Measurements from ENCODE around the gene ZNF584.

The ZNF584 gene

DNA sequence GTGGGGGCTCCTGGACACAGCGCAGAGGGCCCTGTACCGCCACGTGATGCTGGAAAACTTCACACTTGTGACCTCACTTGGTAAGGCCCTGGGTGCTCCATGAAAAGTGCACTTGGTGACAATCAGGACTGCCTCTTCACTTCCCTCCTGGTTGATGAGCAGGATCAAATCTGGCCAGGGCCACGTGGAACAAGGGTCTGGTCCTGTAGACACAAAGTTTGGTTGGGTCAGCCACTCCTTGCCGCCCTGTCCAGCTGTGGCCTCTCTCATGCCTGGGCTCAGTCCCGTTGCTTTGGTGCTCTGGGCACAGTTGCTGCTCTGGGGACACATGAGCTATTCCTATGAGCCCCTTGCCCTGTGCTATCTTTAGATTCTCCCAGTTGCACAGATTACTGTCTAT, 45.3 kb downstream of the ZNF584 start:
- Histone ChIP-seq H3K9me3 (ENCODE audit: control insufficient read depth in 1 of 2, low read length in 2 of 2) (no peaks in the 10 kb centered on the region), H3K27ac (ENCODE audit: low read length) (no peak overlapping the region), H3K4me3 (ENCODE audit: low read depth in 1 of 2, low read length in 2 of 2) (no peak overlapping the region), H3K4me1 (ENCODE audit: control insufficient read depth in 1 of 2, insufficient read depth in 2 of 2, low read length in 2 of 2) (peaks cover 5 to 10% of the 10 kb centered on the region in 2 donors), H3K27me3 (ENCODE audit: low read depth, low read length) (no peaks in the 10 kb centered on the region), H3K36me3 (ENCODE audit: control insufficient read depth in 1 of 2, insufficient read depth in 2 of 2, low read length in 2 of 2) (peaks cover 0 to 43% of the 10 kb centered on the region in 2 donors)

DNA sequence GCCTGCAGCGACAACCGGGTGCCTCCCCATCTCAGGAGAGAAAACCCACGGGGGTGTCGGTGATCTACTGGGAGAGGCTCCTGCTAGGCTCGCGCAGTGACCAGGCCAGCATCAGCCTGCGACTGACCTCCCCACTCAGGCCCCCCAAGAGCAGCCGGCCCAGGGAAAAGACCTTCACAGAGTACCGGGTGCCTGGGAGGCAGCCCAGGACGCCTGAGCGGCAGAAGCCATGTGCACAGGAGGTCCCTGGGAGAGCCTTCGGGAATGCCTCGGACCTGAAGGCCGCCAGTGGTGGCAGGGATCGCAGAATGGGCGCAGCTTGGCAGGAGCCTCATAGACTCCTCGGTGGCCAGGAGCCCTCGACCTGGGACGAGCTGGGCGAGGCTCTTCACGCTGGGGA, 46.9 kb downstream of the ZNF584 start:
- H3K9me3 ChIP-seq (ENCODE audit: control insufficient read depth in 1 of 2, low read length in 2 of 2) = no peaks in the 10 kb centered on the region
- H3K27ac ChIP-seq (ENCODE audit: low read length) = no peak overlapping the region
- H3K4me3 ChIP-seq (ENCODE audit: low read depth in 1 of 2, low read length in 2 of 2) = no peak overlapping the region
- no peaks in the 10 kb centered on the region for H3K27me3 ChIP-seq (ENCODE audit: low read depth, low read length)
- peaks cover 0 to 43% of the 10 kb centered on the region in 2 donors for H3K36me3 ChIP-seq (ENCODE audit: control insufficient read depth in 1 of 2, insufficient read depth in 2 of 2, low read length in 2 of 2)
- H3K4me1 ChIP-seq (ENCODE audit: control insufficient read depth in 1 of 2, insufficient read depth in 2 of 2, low read length in 2 of 2) = peaks cover 5 to 10% of the 10 kb centered on the region in 2 donors

DNA sequence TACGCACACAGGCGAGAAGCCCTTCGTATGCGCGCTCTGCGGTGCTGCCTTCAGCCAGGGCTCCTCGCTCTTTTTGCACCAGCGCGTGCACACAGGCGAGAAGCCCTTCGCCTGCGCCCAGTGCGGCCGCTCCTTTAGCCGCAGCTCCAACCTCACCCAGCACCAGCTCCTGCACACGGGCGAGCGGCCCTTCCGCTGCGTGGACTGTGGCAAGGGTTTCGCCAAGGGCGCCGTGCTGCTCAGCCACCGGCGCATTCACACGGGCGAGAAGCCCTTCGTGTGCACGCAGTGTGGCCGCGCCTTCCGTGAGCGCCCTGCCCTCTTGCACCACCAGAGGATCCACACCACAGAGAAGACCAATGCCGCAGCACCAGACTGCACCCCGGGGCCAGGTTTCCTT, 47.7 kb downstream of the ZNF584 start:
- Histone ChIP-seq H3K4me1 (ENCODE audit: control insufficient read depth in 1 of 2, insufficient read depth in 2 of 2, low read length in 2 of 2) (peaks cover 0 to 5% of the 10 kb centered on the region in 2 donors), H3K4me3 (ENCODE audit: low read depth in 1 of 2, low read length in 2 of 2) (no peak overlapping the region), H3K27me3 (ENCODE audit: low read depth, low read length) (no peaks in the 10 kb centered on the region), H3K27ac (ENCODE audit: low read length) (no peak overlapping the region), H3K9me3 (ENCODE audit: control insufficient read depth in 1 of 2, low read length in 2 of 2) (no peaks in the 10 kb centered on the region), H3K36me3 (ENCODE audit: control insufficient read depth in 1 of 2, insufficient read depth in 2 of 2, low read length in 2 of 2) (peaks cover 0 to 43% of the 10 kb centered on the region in 2 donors)

DNA sequence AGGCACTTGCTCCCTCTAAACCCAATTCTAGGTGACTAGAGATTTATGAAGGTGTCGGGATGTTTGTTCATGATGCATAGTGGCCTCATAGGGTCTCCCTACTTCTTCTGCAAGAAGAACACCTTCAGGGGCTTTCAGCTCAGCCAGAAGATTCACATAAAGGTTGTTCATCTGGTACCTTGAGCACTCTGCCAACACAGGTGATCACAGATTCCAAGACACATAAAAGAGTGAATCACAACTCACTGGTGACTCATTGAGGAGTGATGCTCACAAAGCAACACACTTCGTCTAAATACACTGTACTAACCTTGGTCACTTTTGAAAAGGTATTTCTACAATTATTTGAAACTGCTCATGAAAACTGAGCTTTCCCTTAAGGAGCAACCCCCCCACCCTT, 51.6 kb downstream of the ZNF584 start:
- Histone ChIP-seq H3K27me3 (ENCODE audit: low read depth, low read length) (no peaks in the 10 kb centered on the region), H3K27ac (ENCODE audit: low read length) (no peak overlapping the region), H3K4me1 (ENCODE audit: control insufficient read depth in 1 of 2, insufficient read depth in 2 of 2, low read length in 2 of 2) (no peaks in the 10 kb centered on the region), H3K36me3 (ENCODE audit: control insufficient read depth in 1 of 2, insufficient read depth in 2 of 2, low read length in 2 of 2) (peaks cover 0 to 29% of the 10 kb centered on the region in 2 donors), H3K4me3 (ENCODE audit: low read depth in 1 of 2, low read length in 2 of 2) (no peak overlapping the region), H3K9me3 (ENCODE audit: control insufficient read depth in 1 of 2, low read length in 2 of 2) (no peaks in the 10 kb centered on the region)

DNA sequence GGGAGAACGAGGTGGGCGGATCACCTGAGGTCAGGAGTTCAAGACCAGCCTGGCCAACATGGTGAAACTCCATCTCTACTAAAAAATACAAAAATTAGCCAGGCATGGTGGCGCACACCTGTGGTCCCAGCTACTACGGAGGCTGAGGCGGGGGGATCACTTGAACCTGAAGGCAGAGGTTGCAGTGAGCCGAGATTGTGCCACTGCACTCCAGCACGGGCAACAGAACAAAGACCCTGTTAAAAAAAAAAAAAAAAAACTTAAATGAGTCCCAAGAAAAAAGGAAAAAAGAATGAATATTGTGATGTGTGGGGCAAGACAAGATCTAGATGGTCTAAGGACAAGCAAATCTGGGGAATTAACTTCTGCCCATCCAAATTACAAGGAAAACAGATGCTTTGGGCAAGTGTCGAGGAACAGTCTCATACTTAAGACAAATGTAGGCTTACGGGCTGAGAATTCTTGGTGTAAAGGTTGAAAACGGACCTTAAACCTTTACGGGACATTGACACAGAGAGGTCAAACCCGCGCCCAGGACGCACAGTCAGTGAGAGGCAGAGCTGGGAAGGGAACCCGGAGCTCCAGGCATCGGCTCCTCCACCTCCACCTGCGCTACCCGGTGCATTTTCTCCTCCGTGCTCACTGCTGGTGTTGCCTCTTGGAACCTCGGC, 57.8 kb downstream of the ZNF584 start:
- H3K27ac ChIP-seq (ENCODE audit: low read length) = no peak overlapping the region
- peaks cover 0 to 3% of the 10 kb centered on the region in 2 donors for H3K36me3 ChIP-seq (ENCODE audit: control insufficient read depth in 1 of 2, insufficient read depth in 2 of 2, low read length in 2 of 2)
- H3K27me3 ChIP-seq (ENCODE audit: low read depth, low read length) = no peaks in the 10 kb centered on the region
- H3K4me3 ChIP-seq (ENCODE audit: low read depth in 1 of 2, low read length in 2 of 2) = peak overlapping the region; percentile 66 to 98
- H3K4me1 ChIP-seq (ENCODE audit: control insufficient read depth in 1 of 2, insufficient read depth in 2 of 2, low read length in 2 of 2) = peaks cover 4 to 13% of the 10 kb centered on the region in 2 donors
- H3K9me3 ChIP-seq (ENCODE audit: control insufficient read depth in 1 of 2, low read length in 2 of 2) = no peaks in the 10 kb centered on the region

DNA sequence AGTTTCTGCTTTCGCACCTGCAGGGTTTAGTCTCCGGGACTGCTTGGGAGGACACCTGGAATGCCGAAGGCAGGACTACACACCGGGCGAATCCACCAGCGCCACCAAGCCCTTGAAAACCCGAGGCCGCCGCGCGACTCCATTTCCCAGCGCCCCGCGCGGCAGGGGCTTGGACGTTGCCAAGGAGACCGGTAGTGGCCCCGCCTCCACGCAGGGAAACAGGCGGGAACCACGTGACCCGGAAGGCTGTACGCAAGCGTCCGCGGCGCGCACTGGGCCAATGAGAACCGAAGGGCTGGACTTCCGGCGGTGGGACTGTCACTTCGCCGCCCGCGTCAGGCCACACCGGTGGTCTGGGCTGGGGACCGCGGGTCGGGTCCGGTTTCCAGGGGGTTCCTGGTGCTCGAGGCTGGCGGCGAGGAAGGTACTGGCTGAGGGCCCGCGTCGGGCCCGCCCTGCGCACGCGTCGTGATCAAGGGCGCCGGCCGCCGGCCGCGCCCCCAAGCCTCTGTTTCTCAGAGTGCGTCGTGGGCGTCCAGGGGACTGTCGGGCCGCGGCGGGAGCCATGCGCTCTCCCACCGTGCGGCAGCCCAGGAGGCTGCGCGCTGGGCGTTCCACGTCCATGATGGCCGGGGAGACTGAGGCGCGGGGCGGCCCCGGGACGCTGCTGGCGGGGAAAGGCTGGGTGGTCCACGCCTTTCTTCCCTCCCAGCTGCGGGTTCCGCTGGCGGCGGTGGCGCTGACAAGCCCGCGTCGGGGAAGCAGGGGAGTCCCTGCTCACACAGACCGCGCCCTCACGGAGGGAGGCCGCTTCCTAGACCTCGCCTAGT, 58.5 kb downstream of the ZNF584 start, which contains the start of gene ZNF324:
TSS of gene ZNF324 (plus strand) at position 321 of the 830 bp plus-strand sequence. CDS start 2,106 bp downstream, outside the sequence.
- H3K4me1 ChIP-seq (ENCODE audit: control insufficient read depth in 1 of 2, insufficient read depth in 2 of 2, low read length in 2 of 2) = peaks cover 4 to 13% of the 10 kb centered on the region in 2 donors
- H3K36me3 ChIP-seq (ENCODE audit: control insufficient read depth in 1 of 2, insufficient read depth in 2 of 2, low read length in 2 of 2) = peaks cover 4 to 6% of the 10 kb centered on the region in 2 donors
- peak within 1 kb of the TSS; percentile 66 to 98 for H3K4me3 ChIP-seq (ENCODE audit: low read depth in 1 of 2, low read length in 2 of 2)
- H3K27me3 ChIP-seq (ENCODE audit: low read depth, low read length) = no peaks in the 10 kb centered on the region
- H3K27ac ChIP-seq (ENCODE audit: low read length) = peak within 1 kb of the TSS; percentile 23
- H3K9me3 ChIP-seq (ENCODE audit: control insufficient read depth in 1 of 2, low read length in 2 of 2) = no peaks in the 10 kb centered on the region
